ENCODE measurements around the gene CDHR3. TPM values are rescaled to one million over a fixed set of nuclear protein-coding genes. Genes with fewer than 3 reads are reported as not detected.

The CDHR3 gene
- total and polyA plus RNA-seq, 10 of the 15 experiments (the other 5 are each of a cell fraction or from before 2014, with no cell fraction given) = 0.06 to 0.11 TPM; not detected in 8

- TF ChIP-seq ZBTB4 (CRISPR knock-in tag; IDR thresholded peaks at IDR 0.05) = no peak
- no peak for TF ChIP-seq E2F4 (IDR thresholded peaks at IDR 0.05; ENCODE audit: low read depth, low read length)
- no peak for TF ChIP-seq EP300 (IDR thresholded peaks at IDR 0.05; ENCODE audit: borderline replicate concordance in 1 of 2, control insufficient read depth in 1 of 2, low read depth in 2 of 2, low read length in 2 of 2)
- TF ChIP-seq SUZ12 (IDR thresholded peaks at IDR 0.05; ENCODE audit: unreplicated experiment) = no peak
These were observed 75.9 kb downstream of the CDHR3 start (continued) for GRCh38 chr7:106038916-106039315.

- Histone ChIP-seq H2AFZ (ENCODE audit: control insufficient read depth, low read depth, low read length) (no peak overlapping the region), H3K79me2 (ENCODE audit: control insufficient read depth, insufficient read depth, low read length) (no peaks in the 10 kb centered on the region), H3K27me3 (replicated peaks in 1 of 2; ENCODE audit: control insufficient read depth in 2 of 2, insufficient read depth in 2 of 2, low read length in 1 of 2) (no peaks in the 10 kb centered on the region; a peak in 1 of 4 replicates), H3K9ac (ENCODE audit: control insufficient read depth, insufficient read depth, low read length) (no peak overlapping the region), H3K9me3 (replicated peaks; ENCODE audit: control insufficient read depth, insufficient read depth, low read length) (no peaks in the 10 kb centered on the region), H4K20me1 (ENCODE audit: control insufficient read depth, insufficient read depth) (no peaks in the 10 kb centered on the region), H3K4me2 (ENCODE audit: control insufficient read depth, insufficient read depth) (no peak overlapping the region), H3K4me3 (no peak overlapping the region), H3K4me1 (ENCODE audit: control insufficient read depth, insufficient read depth, low read length) (no peaks in the 10 kb centered on the region), H3K36me3 (ENCODE audit: control insufficient read depth in 2 of 2, insufficient read depth in 2 of 2, low read length in 1 of 2) (no peaks in the 10 kb centered on the region), H3K27ac (ENCODE audit: control insufficient read depth, insufficient read depth) (no peak overlapping the region)
- WGBS (ENCODE audit: insufficient coverage, insufficient replicate concordance, low lambda C conversion rate, missing lambda C conversion rate) = 69% methylated on average over 13 of the region's 13 CpGs
- DNase-seq (ENCODE audit: low read depth, low spot score) = no peak
- intact Hi-C loops (cut with micrococcal nuclease; ENCODE audit: unreplicated experiment) (no loop called here), in situ Hi-C loops (cut with MboI) (loop anchor here (5.0 kb wide), 1 partner anchor 287 kb away; no protein-coding TSS in a partner anchor)
- no TSS peak for BruUV-seq (replicated peaks)
- FAIRE-seq = no peak
- POLR2A ChIA-PET = interaction anchor here (0.6 kb wide), 2 partner anchors 568 to 1394 kb away, joined by 3 to 4 read pairs; no protein-coding TSS in a partner anchor
- SMC1A ChIA-PET (ENCODE audit: uncharacterized antibody, unreplicated experiment) = interaction anchor here (0.7 to 5.2 kb wide), 3 partner anchors 26 to 279 kb away, joined by 3 to 54 read pairs (median 24); no protein-coding TSS in a partner anchor
- ATAC-seq = no peak
- CTCF ChIA-PET = interaction anchor here (0.6 to 8.4 kb wide), 12 partner anchors 10 to 383 kb away, joined by 3 to 163 read pairs (median 4); no protein-coding TSS in a partner anchor
- RAD21 ChIA-PET (ENCODE audit: unreplicated experiment) = no interaction called here
- TF ChIP-seq, protein P1, sequence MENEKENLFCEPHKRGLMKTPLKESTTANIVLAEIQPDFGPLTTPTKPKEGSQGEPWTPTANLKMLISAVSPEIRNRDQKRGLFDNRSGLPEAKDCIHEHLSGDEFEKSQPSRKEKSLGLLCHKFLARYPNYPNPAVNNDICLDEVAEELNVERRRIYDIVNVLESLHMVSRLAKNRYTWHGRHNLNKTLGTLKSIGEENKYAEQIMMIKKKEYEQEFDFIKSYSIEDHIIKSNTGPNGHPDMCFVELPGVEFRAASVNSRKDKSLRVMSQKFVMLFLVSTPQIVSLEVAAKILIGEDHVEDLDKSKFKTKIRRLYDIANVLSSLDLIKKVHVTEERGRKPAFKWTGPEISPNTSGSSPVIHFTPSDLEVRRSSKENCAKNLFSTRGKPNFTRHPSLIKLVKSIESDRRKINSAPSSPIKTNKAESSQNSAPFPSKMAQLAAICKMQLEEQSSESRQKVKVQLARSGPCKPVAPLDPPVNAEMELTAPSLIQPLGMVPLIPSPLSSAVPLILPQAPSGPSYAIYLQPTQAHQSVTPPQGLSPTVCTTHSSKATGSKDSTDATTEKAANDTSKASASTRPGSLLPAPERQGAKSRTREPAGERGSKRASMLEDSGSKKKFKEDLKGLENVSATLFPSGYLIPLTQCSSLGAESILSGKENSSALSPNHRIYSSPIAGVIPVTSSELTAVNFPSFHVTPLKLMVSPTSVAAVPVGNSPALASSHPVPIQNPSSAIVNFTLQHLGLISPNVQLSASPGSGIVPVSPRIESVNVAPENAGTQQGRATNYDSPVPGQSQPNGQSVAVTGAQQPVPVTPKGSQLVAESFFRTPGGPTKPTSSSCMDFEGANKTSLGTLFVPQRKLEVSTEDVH (IDR thresholded peaks at IDR 0.05; ENCODE audit: low read depth, partially characterized antibody) = no peak
- TF ChIP-seq HDGF (IDR thresholded peaks at IDR 0.05) (no peak), NR2C2 (IDR thresholded peaks at IDR 0.05; ENCODE audit: borderline replicate concordance, control insufficient read depth, insufficient read length, low read depth) (no peak), TCF12 (IDR thresholded peaks at IDR 0.05; ENCODE audit: low read depth, low read length) (no peak), CBX3 (IDR thresholded peaks at IDR 0.05; ENCODE audit: borderline replicate concordance, low read depth) (no peak), ASH2L (IDR thresholded peaks at IDR 0.05; ENCODE audit: borderline replicate concordance, low read depth) (no peak), SMARCA5 (IDR thresholded peaks at IDR 0.05) (no peak), MTA2 (IDR thresholded peaks at IDR 0.05; ENCODE audit: low read depth) (no peak), RB1 (IDR thresholded peaks at IDR 0.05; ENCODE audit: borderline replicate concordance) (no peak), RAD21 (IDR thresholded peaks at IDR 0.05; ENCODE audit: insufficient read depth, low read depth, low read length) (no peak), POLR2A (IDR thresholded peaks at IDR 0.05; ENCODE audit: low read depth, low read length) (no peak)
These were observed 76.5 kb downstream of the CDHR3 start for GRCh38 chr7:106039486-106040060.

All from GM12878 (cell line).